ENCODE data around the gene AS3MT. TPM values are rescaled to one million over a fixed set of nuclear protein-coding genes. Genes with fewer than 3 reads are reported as not detected.

Gene AS3MT
- total and polyA plus RNA-seq, 10 of the 15 experiments (the other 5 are each of a cell fraction or from before 2014, with no cell fraction given): 0.11 to 1.0 (median 0.39) TPM; not detected in 2

- Histone ChIP-seq H3K9ac (ENCODE audit: control insufficient read depth, insufficient read depth, low read length) (no peak overlapping the region), H3K79me2 (ENCODE audit: control insufficient read depth, insufficient read depth, low read length) (no peaks in the 10 kb centered on the region), H4K20me1 (ENCODE audit: control insufficient read depth, insufficient read depth) (no peaks in the 10 kb centered on the region), H3K4me1 (ENCODE audit: control insufficient read depth, insufficient read depth, low read length) (no peaks in the 10 kb centered on the region), H3K4me2 (ENCODE audit: control insufficient read depth, insufficient read depth) (no peak overlapping the region), H3K9me3 (replicated peaks; ENCODE audit: control insufficient read depth, insufficient read depth, low read length) (no peaks in the 10 kb centered on the region), H3K4me3 (no peak overlapping the region), H3K27me3 (replicated peaks in 1 of 2; ENCODE audit: control insufficient read depth in 2 of 2, insufficient read depth in 2 of 2, low read length in 1 of 2) (no peaks in the 10 kb centered on the region), H3K27ac (ENCODE audit: control insufficient read depth, insufficient read depth) (no peak overlapping the region), H3K36me3 (ENCODE audit: control insufficient read depth in 2 of 2, insufficient read depth in 2 of 2, low read length in 1 of 2) (no peaks in the 10 kb centered on the region), H2AFZ (ENCODE audit: control insufficient read depth, low read depth, low read length) (no peak overlapping the region)
- DNase-seq (ENCODE audit: low read depth, low spot score) (no peak), FAIRE-seq (no peak), ATAC-seq (no peak)
- ChIA-PET CTCF (interaction anchor here (0.5 to 4.4 kb wide), 8 partner anchors 24 to 206 kb away, joined by 3 to 88 read pairs (median 6); partner anchors contain the start of gene CYP17A1), SMC1A (ENCODE audit: uncharacterized antibody, unreplicated experiment) (interaction anchor here (0.5 to 5.1 kb wide), 4 partner anchors 13 to 65 kb away, joined by 3 to 65 read pairs (median 4); partner anchors contain the start of gene CYP17A1), POLR2A (no interaction called here), RAD21 (ENCODE audit: unreplicated experiment) (interaction anchor here (4.7 kb wide), 1 partner anchor 64 kb away, joined by 47 read pairs; the partner anchor contains the start of gene CYP17A1)
- intact Hi-C loops (cut with micrococcal nuclease; ENCODE audit: unreplicated experiment): no loop called here
- BruUV-seq (replicated peaks): no TSS peak
- no peak for TF ChIP-seq HDAC6 (IDR thresholded peaks at IDR 0.05; ENCODE audit: unreplicated experiment)
- no peak for TF ChIP-seq RFX5 (IDR thresholded peaks at IDR 0.05; ENCODE audit: low read depth, low read length)
- TF ChIP-seq RCOR1 (conservative IDR thresholded peaks at IDR 0.05; ENCODE audit: low read depth, low read length): no peak
- TF ChIP-seq BCL3 (IDR thresholded peaks at IDR 0.05; ENCODE audit: borderline replicate concordance, insufficient read depth, low read depth, low read length, poor library complexity, severe bottlenecking): no peak
- TF ChIP-seq NFIC (IDR thresholded peaks at IDR 0.05; ENCODE audit: low read depth, low read length): no peak
- no peak for TF ChIP-seq FOXM1 (IDR thresholded peaks at IDR 0.05; ENCODE audit: low read depth, low read length)
- TF ChIP-seq SREBF2 (IDR thresholded peaks at IDR 0.05; ENCODE audit: low read length): no peak
- in situ Hi-C loops (cut with MboI): loop anchor here (5.0 to 10.0 kb wide), 2 partner anchors 65 to 173 kb away; partner anchors contain the start of gene CYP17A1
- WGBS (ENCODE audit: insufficient coverage, insufficient replicate concordance, low lambda C conversion rate, missing lambda C conversion rate): 24% methylated on average over 3 of the region's 3 CpGs
Observed at GRCh38 chr10:102900006-102900405, 30.7 kb downstream of the AS3MT start.
